GM18526 (cell line): ENCODE measurements around the gene FAM120B.

Source experiments
- POLR2A ChIP-seq: IDR thresholded peaks from 3 replicates; pipeline ENCODE4 v1.6.1; 2011; ENCODE audit not compliant: insufficient read length; ENCODE audit errors: extremely low read depth

Gene FAM120B, protein sequence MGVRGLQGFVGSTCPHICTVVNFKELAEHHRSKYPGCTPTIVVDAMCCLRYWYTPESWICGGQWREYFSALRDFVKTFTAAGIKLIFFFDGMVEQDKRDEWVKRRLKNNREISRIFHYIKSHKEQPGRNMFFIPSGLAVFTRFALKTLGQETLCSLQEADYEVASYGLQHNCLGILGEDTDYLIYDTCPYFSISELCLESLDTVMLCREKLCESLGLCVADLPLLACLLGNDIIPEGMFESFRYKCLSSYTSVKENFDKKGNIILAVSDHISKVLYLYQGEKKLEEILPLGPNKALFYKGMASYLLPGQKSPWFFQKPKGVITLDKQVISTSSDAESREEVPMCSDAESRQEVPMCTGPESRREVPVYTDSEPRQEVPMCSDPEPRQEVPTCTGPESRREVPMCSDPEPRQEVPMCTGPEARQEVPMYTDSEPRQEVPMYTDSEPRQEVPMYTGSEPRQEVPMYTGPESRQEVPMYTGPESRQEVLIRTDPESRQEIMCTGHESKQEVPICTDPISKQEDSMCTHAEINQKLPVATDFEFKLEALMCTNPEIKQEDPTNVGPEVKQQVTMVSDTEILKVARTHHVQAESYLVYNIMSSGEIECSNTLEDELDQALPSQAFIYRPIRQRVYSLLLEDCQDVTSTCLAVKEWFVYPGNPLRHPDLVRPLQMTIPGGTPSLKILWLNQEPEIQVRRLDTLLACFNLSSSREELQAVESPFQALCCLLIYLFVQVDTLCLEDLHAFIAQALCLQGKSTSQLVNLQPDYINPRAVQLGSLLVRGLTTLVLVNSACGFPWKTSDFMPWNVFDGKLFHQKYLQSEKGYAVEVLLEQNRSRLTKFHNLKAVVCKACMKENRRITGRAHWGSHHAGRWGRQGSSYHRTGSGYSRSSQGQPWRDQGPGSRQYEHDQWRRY

GRCh38 chr6:170306324-170307079, at the start of gene FAM120B:
FAM120B (plus strand) TSS chr6:170306758; CDS start chr6:170317391, 10,633 bp downstream.
- peak; percentile 95 for TF ChIP-seq POLR2A

DNA sequence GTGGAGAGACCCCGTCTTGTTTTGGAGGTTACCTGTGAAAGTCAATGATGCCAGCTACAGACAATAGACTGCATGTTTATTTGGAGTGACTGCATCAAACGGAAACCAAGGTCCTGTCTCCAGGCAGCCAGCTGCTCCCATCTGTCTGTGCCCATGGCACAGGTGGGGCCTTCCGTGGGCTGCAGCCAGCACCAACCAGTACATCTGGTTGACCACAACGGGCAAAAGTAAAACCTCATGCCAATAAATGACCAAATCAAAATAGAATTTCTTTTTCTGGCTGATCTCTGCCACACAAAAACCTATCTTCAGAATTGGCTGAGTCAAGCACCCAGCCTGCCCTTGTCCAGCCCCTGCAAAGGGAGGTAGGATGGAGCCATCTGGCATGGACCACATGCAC, 49.2 kb upstream of the FAM120B start:
- TF ChIP-seq POLR2A = no peak

DNA sequence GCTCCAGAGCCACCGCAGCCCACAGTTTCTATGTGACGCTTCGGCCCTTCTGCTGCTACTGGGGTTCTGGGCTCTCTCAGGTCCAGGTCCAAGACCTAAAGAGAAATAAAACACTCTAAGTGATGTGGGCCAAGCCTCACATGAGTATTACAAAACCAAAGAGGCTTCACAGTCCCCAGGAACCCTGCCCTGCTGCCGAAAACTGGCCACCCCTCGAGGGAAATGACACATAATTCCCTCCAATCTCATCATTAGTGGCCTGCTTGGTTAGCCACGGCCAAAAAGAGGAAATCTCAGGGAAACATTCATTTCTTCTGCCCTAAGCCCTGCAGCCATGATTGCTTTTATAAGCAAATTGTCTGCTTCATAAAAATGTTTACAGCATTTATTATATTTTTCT, 48.2 kb upstream of the FAM120B start:
- no peak for TF ChIP-seq POLR2A

GRCh38 chr6:170259278-170259677, 47.3 kb upstream of the FAM120B start:
- TF ChIP-seq POLR2A = no peak

- no peak for TF ChIP-seq POLR2A
Observed at GRCh38 chr6:170260686-170261085, 45.9 kb upstream of the FAM120B start.

DNA sequence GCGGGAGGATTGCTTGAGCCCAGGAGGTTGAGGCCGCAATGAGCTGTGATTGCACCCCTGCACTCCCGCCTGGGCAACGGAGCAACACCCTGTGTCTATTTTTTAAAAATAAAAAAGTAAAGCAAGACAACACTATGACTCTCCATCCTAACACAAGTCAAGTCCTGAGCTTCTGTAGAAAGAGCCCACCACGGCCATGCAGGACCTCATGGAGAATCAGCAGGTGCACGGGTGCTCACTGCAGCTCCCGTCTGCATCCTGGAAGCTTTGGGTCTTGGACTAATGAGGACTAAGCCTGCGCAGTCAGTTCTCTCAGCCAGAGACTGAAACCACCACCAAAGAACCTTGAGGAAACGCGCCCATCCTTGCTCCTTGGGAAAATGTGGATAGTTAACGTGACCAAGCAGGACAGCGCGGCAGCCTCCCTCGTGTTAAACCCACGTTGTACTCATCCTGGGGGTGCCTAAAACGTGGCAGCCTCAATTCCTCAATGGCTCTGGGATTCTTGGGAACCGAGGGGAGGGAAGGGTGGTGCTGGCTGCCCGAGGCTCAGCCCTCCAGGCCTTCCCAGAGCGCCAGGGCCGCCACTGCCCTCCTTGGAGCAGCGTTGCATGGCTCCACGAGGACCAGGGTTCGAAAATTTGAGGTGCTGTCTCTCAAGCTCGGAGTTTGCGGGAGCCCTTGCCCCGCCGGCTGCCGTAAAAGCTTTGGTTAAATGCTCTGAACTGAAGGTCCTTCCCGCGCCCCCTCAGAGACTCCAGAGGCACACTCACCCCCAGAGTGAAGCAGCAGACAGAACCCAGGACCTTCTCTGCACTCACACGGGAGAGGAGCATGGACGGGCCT, 44.7 kb upstream of the FAM120B start:
- TF ChIP-seq POLR2A = no peak

GRCh38 chr6:170262489-170263088, 44.0 kb upstream of the FAM120B start:
- no peak for TF ChIP-seq POLR2A

- no peak for TF ChIP-seq POLR2A
Observed at GRCh38 chr6:170263410-170263809, 43.1 kb upstream of the FAM120B start.

GRCh38 chr6:170264086-170264485, 42.5 kb upstream of the FAM120B start:
- TF ChIP-seq POLR2A = no peak

- no peak for TF ChIP-seq POLR2A
Observed at GRCh38 chr6:170265655-170266054, 40.9 kb upstream of the FAM120B start.

- TF ChIP-seq POLR2A = no peak
Observed at GRCh38 chr6:170266061-170266825, 40.3 kb upstream of the FAM120B start.

DNA sequence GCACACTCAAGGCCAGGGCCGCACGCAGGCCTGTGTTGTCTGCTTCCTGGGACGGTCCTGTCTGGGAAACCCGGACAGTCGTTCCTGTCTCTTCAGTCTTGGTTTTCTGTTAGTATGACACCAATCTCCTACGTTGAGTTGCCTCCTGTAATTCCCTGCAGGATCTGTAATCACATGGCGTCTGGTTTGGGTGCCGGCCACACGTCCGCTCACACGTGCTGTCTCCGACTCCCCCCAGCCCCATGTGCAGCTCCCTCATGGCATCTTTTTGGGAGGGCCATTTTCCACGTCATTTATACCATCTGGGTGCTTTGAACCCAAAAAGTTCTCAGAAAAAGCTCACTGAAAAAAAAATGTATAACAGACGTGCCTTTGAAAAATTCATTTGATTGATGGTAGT, 38.9 kb upstream of the FAM120B start:
- TF ChIP-seq POLR2A = no peak

DNA sequence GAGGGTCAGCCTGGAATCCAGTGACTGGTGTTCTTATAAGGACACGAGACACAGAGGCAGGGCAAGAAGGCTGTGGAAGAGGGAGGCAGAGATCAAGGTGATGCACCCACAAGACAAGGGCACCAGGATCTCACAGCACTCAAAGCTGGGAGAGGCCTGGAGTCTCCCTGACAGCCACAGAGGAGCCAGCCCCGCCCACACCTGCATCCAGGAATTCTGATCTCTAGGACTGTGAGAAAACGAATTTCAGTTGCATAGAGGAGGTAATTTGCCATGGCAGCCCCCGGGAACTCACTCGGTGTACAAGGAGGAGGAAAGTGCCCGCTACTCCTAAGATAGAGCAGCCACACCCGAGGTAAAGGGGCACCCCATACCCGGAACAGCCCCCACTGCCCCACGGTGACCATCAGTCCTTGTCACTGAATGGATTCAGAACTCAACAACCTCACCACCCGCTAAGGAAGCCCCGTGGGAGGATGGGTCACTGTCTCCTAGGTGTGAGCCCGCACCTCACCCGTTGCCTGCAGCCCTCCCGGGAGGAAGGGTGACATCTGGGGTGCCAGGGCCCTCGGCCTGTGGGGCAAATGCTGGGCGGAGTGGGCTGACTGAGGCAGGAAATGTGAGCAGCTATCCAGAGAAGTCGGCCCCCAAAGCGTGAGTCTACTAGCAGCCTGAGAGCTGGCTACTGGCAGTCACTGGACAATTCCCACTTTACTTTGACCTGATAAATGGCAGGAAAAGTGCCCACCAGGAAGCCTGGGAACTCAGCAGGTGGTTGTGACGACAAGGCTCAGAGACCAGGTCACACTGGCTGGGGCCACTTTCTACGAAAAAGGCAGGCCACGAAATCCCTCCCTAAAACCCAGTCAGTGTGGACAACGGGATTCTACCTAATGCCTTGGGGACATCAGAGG, 38.1 kb upstream of the FAM120B start:
- no peak for TF ChIP-seq POLR2A
